NB4 (cell line): Measurements from ENCODE around the gene ABCA10.
A peak's percentile ranks its signal among the peaks of the same experiment; 100 is the strongest.

Experiments used
- DNase-seq: peaks from one replicate; pipeline ENCODE4 v3.0.0; 2010; ENCODE audit warnings: low read depth
- H3K4me3 ChIP-seq: one replicate; pipeline ENCODE4 v1.5.1; 2011; ENCODE audit warnings: mild to moderate bottlenecking, low read depth, low read length, moderate library complexity
- MYC ChIP-seq: IDR thresholded peaks from 2 replicates; pipeline ENCODE4 v1.6.1; 2011; ENCODE audit warnings: low read depth, low read length
- POLR2A ChIP-seq: IDR thresholded peaks from 2 replicates; pipeline ENCODE4 v1.6.1; 2011; ENCODE audit warnings: mild to moderate bottlenecking; ENCODE audit not compliant: insufficient read length; ENCODE audit errors: extremely low read depth
- TF ChIP-seq, protein P1 (sequence below): IDR thresholded peaks from 2 replicates; pipeline ENCODE4 v1.6.1; 2011; ENCODE audit warnings: low read depth, low read length
- TF ChIP-seq, protein P2 (sequence below): IDR thresholded peaks from one replicate; pipeline ENCODE4 v1.5.1; 2012; ENCODE audit warnings: low read depth, low read length

The ABCA10 gene

DNA sequence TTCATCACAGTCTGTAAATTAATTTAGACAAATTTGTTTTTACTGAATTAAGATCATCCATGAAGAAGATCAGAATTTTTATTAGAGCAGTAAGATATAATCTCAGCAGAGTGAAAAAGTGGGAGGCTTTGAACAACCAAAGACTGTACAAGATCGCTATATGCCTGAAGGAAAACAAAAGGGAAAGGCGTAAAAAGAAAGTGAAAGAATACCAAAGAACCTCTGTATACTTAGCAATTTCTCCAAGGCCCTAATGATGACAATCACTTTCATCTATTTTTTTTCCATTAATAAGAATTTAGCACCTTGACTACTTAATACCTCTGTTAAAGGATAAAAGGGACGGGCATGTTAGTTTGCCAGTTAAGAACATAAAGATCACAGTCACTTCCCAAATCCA, 38.6 kb upstream of the ABCA10 start:
- TF ChIP-seq, protein P1, sequence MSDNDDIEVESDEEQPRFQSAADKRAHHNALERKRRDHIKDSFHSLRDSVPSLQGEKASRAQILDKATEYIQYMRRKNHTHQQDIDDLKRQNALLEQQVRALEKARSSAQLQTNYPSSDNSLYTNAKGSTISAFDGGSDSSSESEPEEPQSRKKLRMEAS = no peak
- TF ChIP-seq, protein P2, sequence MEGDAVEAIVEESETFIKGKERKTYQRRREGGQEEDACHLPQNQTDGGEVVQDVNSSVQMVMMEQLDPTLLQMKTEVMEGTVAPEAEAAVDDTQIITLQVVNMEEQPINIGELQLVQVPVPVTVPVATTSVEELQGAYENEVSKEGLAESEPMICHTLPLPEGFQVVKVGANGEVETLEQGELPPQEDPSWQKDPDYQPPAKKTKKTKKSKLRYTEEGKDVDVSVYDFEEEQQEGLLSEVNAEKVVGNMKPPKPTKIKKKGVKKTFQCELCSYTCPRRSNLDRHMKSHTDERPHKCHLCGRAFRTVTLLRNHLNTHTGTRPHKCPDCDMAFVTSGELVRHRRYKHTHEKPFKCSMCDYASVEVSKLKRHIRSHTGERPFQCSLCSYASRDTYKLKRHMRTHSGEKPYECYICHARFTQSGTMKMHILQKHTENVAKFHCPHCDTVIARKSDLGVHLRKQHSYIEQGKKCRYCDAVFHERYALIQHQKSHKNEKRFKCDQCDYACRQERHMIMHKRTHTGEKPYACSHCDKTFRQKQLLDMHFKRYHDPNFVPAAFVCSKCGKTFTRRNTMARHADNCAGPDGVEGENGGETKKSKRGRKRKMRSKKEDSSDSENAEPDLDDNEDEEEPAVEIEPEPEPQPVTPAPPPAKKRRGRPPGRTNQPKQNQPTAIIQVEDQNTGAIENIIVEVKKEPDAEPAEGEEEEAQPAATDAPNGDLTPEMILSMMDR = no peak
- TF ChIP-seq MYC (no peak), POLR2A (no peak)
- H3K4me3 ChIP-seq = no peak overlapping the region
- DNase-seq = no peak

DNA sequence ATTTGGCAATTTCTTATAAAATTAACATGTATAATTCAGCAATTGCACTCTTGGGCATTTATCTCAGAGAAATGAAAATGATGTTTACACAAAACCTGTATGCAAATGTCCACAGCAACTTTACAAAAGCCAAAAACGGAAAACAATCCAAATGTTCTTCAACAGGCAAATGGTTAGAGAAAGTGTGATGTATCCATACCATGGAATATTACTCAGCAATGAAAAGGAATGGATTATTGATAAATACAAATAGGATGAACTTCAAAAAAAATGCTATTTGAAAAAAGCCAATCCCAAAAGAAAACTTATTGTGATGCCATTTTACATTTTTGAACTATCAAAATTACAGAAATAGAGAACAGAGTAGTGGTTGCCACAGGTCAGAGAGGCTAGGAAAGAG, 37.2 kb upstream of the ABCA10 start:
- no peak overlapping the region for H3K4me3 ChIP-seq
- TF ChIP-seq POLR2A (no peak), MYC (no peak)
- TF ChIP-seq, protein P2 = no peak
- TF ChIP-seq, protein P1 = no peak
- DNase-seq = no peak

DNA sequence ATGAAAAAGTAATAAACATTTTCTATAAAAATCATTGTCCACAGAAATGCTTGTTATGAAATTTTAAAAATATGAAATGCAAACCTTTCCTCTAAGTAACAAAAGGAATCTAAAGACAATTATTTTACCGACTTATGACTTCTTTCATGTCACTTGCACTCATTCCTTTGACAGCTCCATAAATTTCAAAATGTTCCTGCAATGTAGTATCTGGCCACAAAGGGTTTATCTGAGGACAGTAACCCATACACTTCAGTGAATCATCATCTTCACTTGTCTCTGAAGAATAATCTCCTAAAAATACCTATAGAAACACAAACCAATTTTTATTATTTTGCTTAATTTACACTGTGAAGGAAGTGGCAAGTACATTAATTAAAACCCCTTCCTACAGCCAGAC, 25.6 kb upstream of the ABCA10 start:
- no peak overlapping the region for H3K4me3 ChIP-seq
- TF ChIP-seq MYC (no peak), POLR2A (no peak)
- TF ChIP-seq, protein P1 = no peak
- TF ChIP-seq, protein P2 = no peak
- DNase-seq = no peak

DNA sequence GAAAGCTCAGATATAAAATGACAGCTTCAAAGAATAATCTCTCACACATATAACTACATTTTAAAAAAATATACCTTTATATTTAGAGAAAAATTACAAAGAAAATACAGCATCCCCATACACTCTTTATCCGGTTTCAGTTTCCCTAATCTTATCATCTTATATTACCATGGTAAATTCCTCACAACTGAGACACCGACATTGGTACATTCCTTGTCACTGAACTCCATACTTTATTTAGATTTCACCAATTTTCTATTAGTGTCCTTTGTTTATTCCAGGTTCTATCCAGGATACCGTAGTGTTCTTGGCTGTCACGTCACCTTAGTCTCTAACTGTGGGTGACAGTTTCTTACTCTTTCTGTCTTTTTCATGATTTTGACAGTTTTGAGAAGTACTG, 22.0 kb upstream of the ABCA10 start:
- DNase-seq = no peak
- no peak overlapping the region for H3K4me3 ChIP-seq
- TF ChIP-seq MYC (no peak), POLR2A (no peak)
- TF ChIP-seq, protein P2 = no peak
- TF ChIP-seq, protein P1 = no peak

DNA sequence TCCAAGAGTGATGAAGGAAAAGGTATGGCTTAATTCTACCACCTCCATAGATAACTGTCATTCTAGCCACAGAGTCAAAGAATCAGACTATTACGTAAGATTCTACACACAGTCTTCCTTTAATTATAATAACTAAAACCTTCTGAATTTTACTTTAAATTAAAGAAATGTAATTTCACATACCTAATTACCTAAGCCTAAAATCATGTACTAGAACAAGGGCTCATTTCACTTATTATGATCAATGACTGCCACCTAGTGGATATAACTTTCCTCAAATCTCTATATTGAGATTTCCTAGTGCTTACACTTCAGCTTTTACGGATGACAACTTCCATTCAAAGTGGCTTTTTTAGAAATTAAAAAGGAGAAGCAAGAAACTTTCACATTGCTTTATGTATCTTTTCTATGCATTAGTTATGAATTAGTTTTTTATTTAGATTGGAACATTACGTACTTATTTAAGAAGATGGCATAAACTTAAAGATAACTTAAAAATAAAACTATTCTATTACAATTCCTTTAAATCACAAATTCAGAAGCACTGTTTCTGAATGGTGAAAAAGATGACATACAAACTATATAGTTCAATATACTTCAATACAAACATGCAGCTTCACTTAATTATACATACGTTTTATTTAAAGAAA, 18.2 kb upstream of the ABCA10 start:
- peak; percentile 50 for DNase-seq
- TF ChIP-seq, protein P1 = no peak
- TF ChIP-seq MYC (no peak), POLR2A (no peak)
- TF ChIP-seq, protein P2 = no peak
- no peak overlapping the region for H3K4me3 ChIP-seq
